Measurements from ENCODE around the gene PALMD. TPM values are rescaled to one million over a fixed set of nuclear protein-coding genes. Genes with fewer than 3 reads are reported as not detected.

The PALMD gene
- polyA plus RNA-seq, 3 donors = not detected

- no peak overlapping the region for H3K9ac ChIP-seq (ENCODE audit: insufficient read depth, low read length, poor library complexity, severe bottlenecking)
- no peak for TF ChIP-seq CTCF (IDR thresholded peaks at IDR 0.05)
- intact Hi-C loops (cut with micrococcal nuclease) = no loop called here
- no peaks in the 10 kb centered on the region for H3K36me3 ChIP-seq (replicated peaks in 1 of 2; ENCODE audit: control insufficient read depth in 1 of 2, insufficient read depth in 2 of 2, low read length in 2 of 2)
- no peak overlapping the region for H3K4me2 ChIP-seq (replicated peaks; ENCODE audit: extremely low read depth, low read length, poor library complexity, severe bottlenecking)
- H2AFZ ChIP-seq (ENCODE audit: insufficient read depth, low read depth, low read length, poor library complexity, severe bottlenecking) = no peak overlapping the region
- no peak overlapping the region for H3K4me3 ChIP-seq (replicated peaks in 1 of 3; ENCODE audit: low read depth in 2 of 3, low read length in 3 of 3)
- no peaks in the 10 kb centered on the region for H3K79me2 ChIP-seq (ENCODE audit: insufficient read depth, low read length)
- H3K27ac Mint-ChIP-seq = no peak overlapping the region
- no peaks in the 10 kb centered on the region for H3K4me1 ChIP-seq (ENCODE audit: control insufficient read depth in 1 of 2, insufficient read depth in 2 of 2, low read length in 2 of 2)
- no peak overlapping the region for H3K4me3 Mint-ChIP-seq
- H3K9me3 Mint-ChIP-seq = peaks cover 0 to 5% (median 1%) of the 10 kb centered on the region in 7 donors
- no peak overlapping the region for H3K27ac ChIP-seq (ENCODE audit: low read depth in 1 of 2, low read length in 2 of 2)
- no peak for DNase-seq
- no peaks in the 10 kb centered on the region for H3K9me3 ChIP-seq (replicated peaks in 1 of 2; ENCODE audit: control insufficient read depth in 1 of 2, insufficient read depth in 1 of 2, low read length in 2 of 2)
- H3K36me3 Mint-ChIP-seq = no peaks in the 10 kb centered on the region
- no peaks in the 10 kb centered on the region for H3K27me3 ChIP-seq (ENCODE audit: control insufficient read depth in 2 of 2, insufficient read depth in 2 of 2, low read length in 2 of 2)
- H4K20me1 ChIP-seq (ENCODE audit: insufficient read depth, low read length) = no peaks in the 10 kb centered on the region
- no peaks in the 10 kb centered on the region for H3K4me1 Mint-ChIP-seq
- WGBS (ENCODE audit: insufficient coverage) = 67% methylated on average over 1 of the region's 2 CpGs
- H3K27me3 Mint-ChIP-seq (ENCODE audit: low read depth in 3 of 3) = peaks cover 0 to 2% (median 0%) of the 10 kb centered on the region in 3 donors
These were observed 47.0 kb upstream of the PALMD start for GRCh38 chr1:99598738-99599411.

- Histone ChIP-seq H3K27ac (ENCODE audit: low read depth in 1 of 2, low read length in 2 of 2) (no peak overlapping the region), H4K20me1 (ENCODE audit: insufficient read depth, low read length) (no peaks in the 10 kb centered on the region), H3K36me3 (replicated peaks in 1 of 2; ENCODE audit: control insufficient read depth in 1 of 2, insufficient read depth in 2 of 2, low read length in 2 of 2) (no peaks in the 10 kb centered on the region), H3K9ac (ENCODE audit: insufficient read depth, low read length, poor library complexity, severe bottlenecking) (no peak overlapping the region), H3K79me2 (ENCODE audit: insufficient read depth, low read length) (no peaks in the 10 kb centered on the region), H3K4me1 (ENCODE audit: control insufficient read depth in 1 of 2, insufficient read depth in 2 of 2, low read length in 2 of 2) (no peaks in the 10 kb centered on the region), H3K4me3 (replicated peaks in 1 of 3; ENCODE audit: low read depth in 2 of 3, low read length in 3 of 3) (no peak overlapping the region), H2AFZ (ENCODE audit: insufficient read depth, low read depth, low read length, poor library complexity, severe bottlenecking) (no peak overlapping the region), H3K4me2 (replicated peaks; ENCODE audit: extremely low read depth, low read length, poor library complexity, severe bottlenecking) (no peak overlapping the region), H3K27me3 (ENCODE audit: control insufficient read depth in 2 of 2, insufficient read depth in 2 of 2, low read length in 2 of 2) (no peaks in the 10 kb centered on the region), H3K9me3 (replicated peaks in 1 of 2; ENCODE audit: control insufficient read depth in 1 of 2, insufficient read depth in 1 of 2, low read length in 2 of 2) (no peaks in the 10 kb centered on the region)
- TF ChIP-seq CTCF (IDR thresholded peaks at IDR 0.05) = no peak
- Mint-ChIP-seq H3K4me1 (no peaks in the 10 kb centered on the region), H3K36me3 (no peaks in the 10 kb centered on the region), H3K27me3 (ENCODE audit: low read depth in 3 of 3) (peaks cover 0 to 2% (median 0%) of the 10 kb centered on the region in 3 donors), H3K9me3 (peaks cover 0 to 5% (median 1%) of the 10 kb centered on the region in 7 donors), H3K27ac (no peak overlapping the region), H3K4me3 (no peak overlapping the region)
- 96% methylated on average over 2 of the region's 5 CpGs for WGBS (ENCODE audit: insufficient coverage)
- no peak for DNase-seq
- intact Hi-C loops (cut with micrococcal nuclease) = no loop called here
These were observed 46.2 kb upstream of the PALMD start for GRCh38 chr1:99599678-99600175.
